H9 (cell line): ENCODE results near the gene CCM2. TPM values are rescaled to one million over a fixed set of nuclear protein-coding genes. Genes with fewer than 3 reads are reported as not detected.
A peak's percentile ranks its signal among the peaks of the same experiment; 100 is the strongest.

ENCODE experiments used
- DNase-seq: peaks from one replicate; pipeline ENCODE4 v3.0.0-alpha.2; 2017
- H2AFZ ChIP-seq: one replicate; pipeline ENCODE4 v1.6.1; 2013; ENCODE audit warnings: mild to moderate bottlenecking, low read length, control low read depth, moderate library complexity
- H2AK5ac ChIP-seq: 2 replicates; pipeline ENCODE4 v1.6.1; 2013; ENCODE audit warnings: low read length, control low read depth, mixed read lengths; ENCODE audit not compliant: insufficient read length
- H2BK120ac ChIP-seq: one replicate; pipeline ENCODE4 v1.6.1; 2013; ENCODE audit warnings: low read depth, mild to moderate bottlenecking, low read length, control low read depth, inconsistent platforms; ENCODE audit not compliant: poor library complexity, severe bottlenecking
- H2BK12ac ChIP-seq: 2 replicates; pipeline ENCODE4 v1.6.1; 2013; ENCODE audit warnings: low read length, control low read depth, mixed read lengths, low read depth; ENCODE audit not compliant: insufficient read length
- H2BK15ac ChIP-seq: 2 replicates; pipeline ENCODE4 v1.6.1; 2013; ENCODE audit warnings: low read depth, low read length, control low read depth
- H2BK20ac ChIP-seq: one replicate; pipeline ENCODE4 v1.6.1; 2013; ENCODE audit warnings: low read depth, mild to moderate bottlenecking, low read length, control low read depth, inconsistent platforms; ENCODE audit not compliant: poor library complexity, severe bottlenecking
- H2BK5ac ChIP-seq: 2 replicates; pipeline ENCODE4 v1.6.1; 2013; ENCODE audit warnings: low read length, control low read depth, mixed read lengths; ENCODE audit not compliant: insufficient read length
- H3K14ac ChIP-seq: 2 replicates; pipeline ENCODE4 v1.6.1; 2013; ENCODE audit warnings: low read length, control low read depth; ENCODE audit not compliant: insufficient read depth
- H3K18ac ChIP-seq: 2 replicates; pipeline ENCODE4 v1.6.1; 2013; ENCODE audit warnings: low read depth, mild to moderate bottlenecking, mixed read lengths, low read length, control low read depth; ENCODE audit not compliant: insufficient read length
- H3K23ac ChIP-seq: 2 replicates; pipeline ENCODE4 v1.6.1; 2013; ENCODE audit warnings: low read length, control low read depth, mixed read lengths, low read depth; ENCODE audit not compliant: insufficient read length
- H3K23me2 ChIP-seq: 2 replicates; pipeline ENCODE4 v1.6.1; 2013; ENCODE audit warnings: low read depth, mild to moderate bottlenecking, mixed read lengths, low read length, control low read depth; ENCODE audit not compliant: insufficient read length, poor library complexity, severe bottlenecking
- H3K27ac ChIP-seq: 2 replicates; pipeline ENCODE4 v1.5.1; 2013; ENCODE audit warnings: low read length, control low read depth, mixed read lengths, low read depth; ENCODE audit not compliant: insufficient read length
- H3K27me3 ChIP-seq: 2 replicates; pipeline ENCODE4 v1.6.1; 2013; ENCODE audit warnings: low read length, control low read depth, inconsistent platforms; ENCODE audit not compliant: insufficient read depth
- H3K4ac ChIP-seq: 2 replicates; pipeline ENCODE4 v1.6.1; 2013; ENCODE audit warnings: low read depth, mild to moderate bottlenecking, control low read depth, inconsistent platforms, low read length, moderate library complexity
- H3K4me1 ChIP-seq: 2 replicates; pipeline ENCODE4 v1.6.1; 2013; ENCODE audit warnings: low read length, control low read depth, inconsistent platforms; ENCODE audit not compliant: insufficient read depth
- H3K4me2 ChIP-seq: 2 replicates; pipeline ENCODE4 v1.6.1; 2013; ENCODE audit warnings: low read length, control low read depth, mixed read lengths; ENCODE audit not compliant: insufficient read length, insufficient read depth
- H3K56ac ChIP-seq: 2 replicates; pipeline ENCODE4 v1.6.1; 2013; ENCODE audit warnings: low read depth, mild to moderate bottlenecking, mixed read lengths, low read length, control low read depth; ENCODE audit not compliant: insufficient read length
- H3K79me1 ChIP-seq: 2 replicates; pipeline ENCODE4 v1.6.1; 2013; ENCODE audit warnings: low read depth, mild to moderate bottlenecking, moderate library complexity, low read length, control low read depth, inconsistent platforms; ENCODE audit not compliant: insufficient read depth, poor library complexity, severe bottlenecking
- H3K79me2 ChIP-seq: 2 replicates; pipeline ENCODE4 v1.6.1; 2013; ENCODE audit warnings: low read length, control low read depth, inconsistent platforms; ENCODE audit not compliant: insufficient read depth
- H3K9ac ChIP-seq: 2 replicates; pipeline ENCODE4 v1.6.1; 2013; ENCODE audit warnings: low read length, control low read depth, mixed read lengths; ENCODE audit not compliant: insufficient read length; ENCODE audit errors: extremely low read depth
- H3K9me3 ChIP-seq: one replicate; pipeline ENCODE4 v1.6.1; 2013; ENCODE audit warnings: low read depth, low read length, inconsistent platforms; ENCODE audit not compliant: control insufficient read depth
- H3T11ph ChIP-seq: one replicate; pipeline ENCODE4 v1.6.1; 2013; ENCODE audit warnings: mild to moderate bottlenecking, low read length, control low read depth, inconsistent platforms
- H4K20me1 ChIP-seq: one replicate; pipeline ENCODE4 v1.6.1; 2013; ENCODE audit not compliant: control insufficient read depth, insufficient read length, insufficient read depth
- H4K5ac ChIP-seq: 2 replicates; pipeline ENCODE4 v1.6.1; 2013; ENCODE audit warnings: low read depth, mild to moderate bottlenecking, mixed read lengths, low read length, control low read depth; ENCODE audit not compliant: insufficient read length
- H4K8ac ChIP-seq: replicated peaks from 2 replicates; pipeline ENCODE4 v1.6.1; 2013; ENCODE audit warnings: low read length, control low read depth, mixed read lengths, low read depth; ENCODE audit not compliant: insufficient read length
- H4K91ac ChIP-seq: 2 replicates; pipeline ENCODE4 v1.6.1; 2013; ENCODE audit warnings: low read depth, mild to moderate bottlenecking, moderate library complexity, mixed read lengths, low read length, control low read depth; ENCODE audit not compliant: insufficient read length
- H3K27ac Mint-ChIP-seq, 3 experiments: 2 replicates in 2 of 3; 3 replicates in 1 of 3; pipeline ENCODE4 v1.8.0; 2020 to 2021; ENCODE audit warnings: mixed read lengths in 3 of 3, mild to moderate bottlenecking in 1 of 3, moderate library complexity in 1 of 3
- H3K27me3 Mint-ChIP-seq: 2 replicates; pipeline ENCODE4 v1.8.0; 2021; ENCODE audit warnings: low read depth, mild to moderate bottlenecking, moderate library complexity, mixed read lengths
- H3K36me3 Mint-ChIP-seq, 3 experiments: 2 replicates in 2 of 3; 3 replicates in 1 of 3; pipeline ENCODE4 v1.8.0; 2020 to 2021; ENCODE audit warnings: low read depth in 3 of 3, mixed read lengths in 3 of 3; ENCODE audit not compliant: insufficient read depth in 1 of 3
- H3K4me1 Mint-ChIP-seq, 2 experiments: 2 replicates each; pipeline ENCODE4 v1.8.0; 2020; ENCODE audit warnings: mixed read lengths in 2 of 2
- H3K4me3 Mint-ChIP-seq, 2 experiments: 2 replicates in 1 of 2; 3 replicates in 1 of 2; pipeline ENCODE4 v1.8.0; 2020 to 2021; ENCODE audit warnings: mild to moderate bottlenecking in 2 of 2, mixed read lengths in 2 of 2, moderate library complexity in 1 of 2
- H3K9me3 Mint-ChIP-seq, 2 experiments: 2 replicates in 1 of 2; 3 replicates in 1 of 2; pipeline ENCODE4 v1.8.0; 2020; ENCODE audit warnings: mild to moderate bottlenecking in 2 of 2, mixed read lengths in 2 of 2, moderate library complexity in 1 of 2
- WGBS: extraction: QIAGEN DNeasy Blood & Tissue Kit; methylation state at CpG from one replicate; pipeline ENCODE4 v1.1.7; 2013; ENCODE audit warnings: missing lambda C conversion rate, low lambda C conversion rate, mixed read lengths; ENCODE audit not compliant: insufficient read length; ENCODE audit errors: extremely low coverage; 5-methylcytosine and 5-hydroxymethylcytosine counted together
- total RNA-seq: library from RNA; stranded (reverse); gene quantifications from 2 replicates; pipeline ENCODE4 v1.2.1, GENCODE V29; 2021
- TF ChIP-seq, protein P1 (sequence below): fragments of 200-600 bp; sonication (generic); conservative IDR thresholded peaks from 3 replicates; pipeline ENCODE4 v1.8.0; 2021; ENCODE audit warnings: antibody characterized with exemption, mild to moderate bottlenecking

The CCM2 gene
- total RNA-seq, 1 experiment from 2014 or later: 30.4 TPM

DNA sequence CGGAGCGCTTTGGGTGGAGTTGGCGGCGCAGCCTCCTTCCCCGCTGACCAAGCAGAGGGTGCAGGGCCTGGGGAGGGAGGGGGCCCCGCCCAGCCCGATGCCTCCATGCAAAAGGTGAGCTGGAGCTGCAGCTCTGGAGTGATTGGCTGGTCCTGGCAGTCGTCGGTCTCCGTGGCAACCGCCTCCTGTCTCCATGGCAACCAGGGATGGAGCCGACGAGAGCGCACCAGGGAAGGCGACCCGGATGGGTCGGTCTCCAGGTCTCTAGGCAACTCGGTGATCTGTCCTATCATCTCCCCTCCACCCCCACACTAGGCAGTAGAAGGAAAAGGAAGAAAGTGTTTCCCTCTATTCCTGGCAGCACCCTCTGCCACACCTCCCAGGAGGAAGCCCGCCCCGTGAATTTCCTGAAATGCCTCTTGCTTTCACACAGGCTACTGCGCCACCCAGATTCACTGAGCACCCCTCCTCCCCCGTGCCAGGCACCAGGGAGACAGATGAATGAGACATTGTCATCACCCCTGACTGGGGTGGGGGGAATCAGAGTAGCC is 89.4 kb downstream of the CCM2 start:
- no peak overlapping the region for H2BK20ac ChIP-seq
- H3K56ac ChIP-seq: no peak overlapping the region
- no peaks in the 10 kb centered on the region for H3K9me3 ChIP-seq
- peak; percentile 94 for DNase-seq
- peaks cover 3% of the 10 kb centered on the region; the same call in 1 of the 2 replicates for H3K4me1 ChIP-seq
- no peaks in the 10 kb centered on the region for H3K79me1 ChIP-seq
- H3K4me2 ChIP-seq: peak overlapping the region; percentile 22
- H3K4me1 Mint-ChIP-seq: peaks cover 14 to 15% of the 10 kb centered on the region in 2 experiments
- no peak overlapping the region for H3K4ac ChIP-seq
- no CpG with 5 or more reads among the region's 22 CpGs for WGBS
- no peak overlapping the region for H3K27ac ChIP-seq
- H2BK12ac ChIP-seq: no peak overlapping the region
- H3K9ac ChIP-seq: no peak overlapping the region
- H2BK15ac ChIP-seq: no peak overlapping the region
- no peak overlapping the region for H3K23ac ChIP-seq
- H4K8ac ChIP-seq: no peak overlapping the region
- H3K18ac ChIP-seq: no peak overlapping the region
- H3K4me3 Mint-ChIP-seq: peak overlapping the region; percentile 70 to 86
- no peak overlapping the region for H3K14ac ChIP-seq
- H2BK120ac ChIP-seq: no peak overlapping the region
- no peaks in the 10 kb centered on the region for H3K27me3 ChIP-seq
- no peaks in the 10 kb centered on the region for H3K23me2 ChIP-seq
- no peak overlapping the region for H4K91ac ChIP-seq
- H4K5ac ChIP-seq: no peak overlapping the region
- no peak overlapping the region for H2BK5ac ChIP-seq
- TF ChIP-seq, protein P1, sequence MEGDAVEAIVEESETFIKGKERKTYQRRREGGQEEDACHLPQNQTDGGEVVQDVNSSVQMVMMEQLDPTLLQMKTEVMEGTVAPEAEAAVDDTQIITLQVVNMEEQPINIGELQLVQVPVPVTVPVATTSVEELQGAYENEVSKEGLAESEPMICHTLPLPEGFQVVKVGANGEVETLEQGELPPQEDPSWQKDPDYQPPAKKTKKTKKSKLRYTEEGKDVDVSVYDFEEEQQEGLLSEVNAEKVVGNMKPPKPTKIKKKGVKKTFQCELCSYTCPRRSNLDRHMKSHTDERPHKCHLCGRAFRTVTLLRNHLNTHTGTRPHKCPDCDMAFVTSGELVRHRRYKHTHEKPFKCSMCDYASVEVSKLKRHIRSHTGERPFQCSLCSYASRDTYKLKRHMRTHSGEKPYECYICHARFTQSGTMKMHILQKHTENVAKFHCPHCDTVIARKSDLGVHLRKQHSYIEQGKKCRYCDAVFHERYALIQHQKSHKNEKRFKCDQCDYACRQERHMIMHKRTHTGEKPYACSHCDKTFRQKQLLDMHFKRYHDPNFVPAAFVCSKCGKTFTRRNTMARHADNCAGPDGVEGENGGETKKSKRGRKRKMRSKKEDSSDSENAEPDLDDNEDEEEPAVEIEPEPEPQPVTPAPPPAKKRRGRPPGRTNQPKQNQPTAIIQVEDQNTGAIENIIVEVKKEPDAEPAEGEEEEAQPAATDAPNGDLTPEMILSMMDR: no peak
- H2AK5ac ChIP-seq: no peak overlapping the region
- H3K27ac Mint-ChIP-seq: no peak overlapping the region
- no peak overlapping the region for H2AFZ ChIP-seq
- peaks cover 0 to 2% of the 10 kb centered on the region in 2 experiments; a peak in 1 of 5 replicates for H3K9me3 Mint-ChIP-seq
- H3K79me2 ChIP-seq: no peaks in the 10 kb centered on the region
- no peak overlapping the region for H3T11ph ChIP-seq
- H3K36me3 Mint-ChIP-seq: no peaks in the 10 kb centered on the region
- peaks cover 29% of the 10 kb centered on the region for H3K27me3 Mint-ChIP-seq
- H4K20me1 ChIP-seq: no peaks in the 10 kb centered on the region
